ENCODE measurements around the gene PTGDR2.

DNA sequence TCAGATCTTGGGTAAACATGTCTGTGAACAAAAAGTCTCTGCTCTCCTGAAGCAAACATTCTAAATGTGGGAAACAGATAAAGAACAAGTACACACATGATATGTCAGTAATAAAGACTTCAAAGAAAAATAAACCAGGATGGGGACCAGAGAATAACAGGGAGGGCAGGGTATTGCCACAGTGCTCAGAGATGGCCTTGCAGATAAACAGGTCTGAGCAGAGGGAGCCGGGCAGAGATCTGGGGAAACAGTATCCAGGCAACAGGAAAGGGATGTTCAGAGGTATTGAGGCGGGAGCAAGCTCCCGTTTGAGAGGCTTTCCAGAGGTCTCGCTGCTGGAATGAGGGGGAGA, 10.9 kb downstream of the PTGDR2 start:
- TF ChIP-seq SMAD4 (CRISPR knock-in tag; IDR thresholded peaks at IDR 0.05) (no peak), ATF2 (CRISPR knock-in tag; IDR thresholded peaks at IDR 0.05; ENCODE audit: borderline replicate concordance, low read depth) (no peak), NR2C2 (CRISPR knock-in tag; IDR thresholded peaks at IDR 0.05) (no peak), ESRRA (CRISPR knock-in tag; IDR thresholded peaks at IDR 0.05; ENCODE audit: borderline replicate concordance) (no peak), PRDM15 (CRISPR knock-in tag; IDR thresholded peaks at IDR 0.05) (no peak), NFE2L1 (CRISPR knock-in tag; IDR thresholded peaks at IDR 0.05) (no peak), ATF1 (CRISPR knock-in tag; IDR thresholded peaks at IDR 0.05) (no peak), AFF4 (CRISPR knock-in tag; IDR thresholded peaks at IDR 0.05; ENCODE audit: borderline replicate concordance) (no peak), JUN (CRISPR knock-in tag; IDR thresholded peaks at IDR 0.05) (no peak), NFYB (CRISPR knock-in tag; conservative IDR thresholded peaks at IDR 0.05; ENCODE audit: low read depth) (no peak), NR1H2 (CRISPR knock-in tag; IDR thresholded peaks at IDR 0.05) (no peak), ZNF416 (CRISPR knock-in tag; IDR thresholded peaks at IDR 0.05) (no peak)
- TF ChIP-seq, protein P1, sequence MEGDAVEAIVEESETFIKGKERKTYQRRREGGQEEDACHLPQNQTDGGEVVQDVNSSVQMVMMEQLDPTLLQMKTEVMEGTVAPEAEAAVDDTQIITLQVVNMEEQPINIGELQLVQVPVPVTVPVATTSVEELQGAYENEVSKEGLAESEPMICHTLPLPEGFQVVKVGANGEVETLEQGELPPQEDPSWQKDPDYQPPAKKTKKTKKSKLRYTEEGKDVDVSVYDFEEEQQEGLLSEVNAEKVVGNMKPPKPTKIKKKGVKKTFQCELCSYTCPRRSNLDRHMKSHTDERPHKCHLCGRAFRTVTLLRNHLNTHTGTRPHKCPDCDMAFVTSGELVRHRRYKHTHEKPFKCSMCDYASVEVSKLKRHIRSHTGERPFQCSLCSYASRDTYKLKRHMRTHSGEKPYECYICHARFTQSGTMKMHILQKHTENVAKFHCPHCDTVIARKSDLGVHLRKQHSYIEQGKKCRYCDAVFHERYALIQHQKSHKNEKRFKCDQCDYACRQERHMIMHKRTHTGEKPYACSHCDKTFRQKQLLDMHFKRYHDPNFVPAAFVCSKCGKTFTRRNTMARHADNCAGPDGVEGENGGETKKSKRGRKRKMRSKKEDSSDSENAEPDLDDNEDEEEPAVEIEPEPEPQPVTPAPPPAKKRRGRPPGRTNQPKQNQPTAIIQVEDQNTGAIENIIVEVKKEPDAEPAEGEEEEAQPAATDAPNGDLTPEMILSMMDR (IDR thresholded peaks at IDR 0.05): no peak
- TF ChIP-seq, protein P2, sequence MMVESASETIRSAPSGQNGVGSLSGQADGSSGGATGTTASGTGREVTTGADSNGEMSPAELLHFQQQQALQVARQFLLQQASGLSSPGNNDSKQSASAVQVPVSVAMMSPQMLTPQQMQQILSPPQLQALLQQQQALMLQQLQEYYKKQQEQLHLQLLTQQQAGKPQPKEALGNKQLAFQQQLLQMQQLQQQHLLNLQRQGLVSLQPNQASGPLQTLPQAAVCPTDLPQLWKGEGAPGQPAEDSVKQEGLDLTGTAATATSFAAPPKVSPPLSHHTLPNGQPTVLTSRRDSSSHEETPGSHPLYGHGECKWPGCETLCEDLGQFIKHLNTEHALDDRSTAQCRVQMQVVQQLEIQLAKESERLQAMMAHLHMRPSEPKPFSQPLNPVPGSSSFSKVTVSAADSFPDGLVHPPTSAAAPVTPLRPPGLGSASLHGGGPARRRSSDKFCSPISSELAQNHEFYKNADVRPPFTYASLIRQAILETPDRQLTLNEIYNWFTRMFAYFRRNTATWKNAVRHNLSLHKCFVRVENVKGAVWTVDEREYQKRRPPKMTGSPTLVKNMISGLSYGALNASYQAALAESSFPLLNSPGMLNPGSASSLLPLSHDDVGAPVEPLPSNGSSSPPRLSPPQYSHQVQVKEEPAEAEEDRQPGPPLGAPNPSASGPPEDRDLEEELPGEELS (CRISPR knock-in tag; IDR thresholded peaks at IDR 0.05): no peak
